IPS-18a (cell line): ENCODE data around the gene USP6.
"Not testable (repeated sequence)": the region's sequence is repeated elsewhere in the genome, so short reads cannot be mapped to it uniquely, and the experiment has no call there.

Source experiments
- H3K27ac ChIP-seq: one replicate; pipeline ENCODE4 v1.5.1; 2013; ENCODE audit warnings: low read length
- H3K27me3 ChIP-seq: one replicate; pipeline ENCODE4 v1.6.1; 2013; ENCODE audit warnings: mild to moderate bottlenecking, low read length; ENCODE audit not compliant: control insufficient read depth, insufficient read depth
- H3K36me3 ChIP-seq: one replicate; pipeline ENCODE4 v1.6.1; 2013; ENCODE audit warnings: low read depth, low read length; ENCODE audit not compliant: control insufficient read depth
- H3K4me1 ChIP-seq: one replicate; pipeline ENCODE4 v1.6.1; 2013; ENCODE audit warnings: low read depth, low read length; ENCODE audit not compliant: control insufficient read depth
- H3K4me3 ChIP-seq: one replicate; pipeline ENCODE4 v1.5.1; 2013; ENCODE audit warnings: low read length
- H3K9ac ChIP-seq: one replicate; pipeline ENCODE4 v1.6.1; 2013; ENCODE audit warnings: mild to moderate bottlenecking, low read length, moderate library complexity
- H3K9me3 ChIP-seq: one replicate; pipeline ENCODE4 v1.6.1; 2013; ENCODE audit warnings: low read depth, low read length; ENCODE audit not compliant: control insufficient read depth

The USP6 gene

GRCh38 chr17:5131146-5131715 is 15.4 kb downstream of the USP6 start:
- Histone ChIP-seq H3K27me3 (no peaks in the 10 kb centered on the region), H3K4me3 (no peak overlapping the region), H3K27ac (no peak overlapping the region), H3K9ac (no peak overlapping the region), H3K9me3 (no peaks in the 10 kb centered on the region), H3K4me1 (no peaks in the 10 kb centered on the region), H3K36me3 (no peaks in the 10 kb centered on the region)

- H3K27ac ChIP-seq, H3K9me3 ChIP-seq, H3K4me3 ChIP-seq, H3K36me3 ChIP-seq, H3K27me3 ChIP-seq, H3K9ac ChIP-seq, H3K4me1 ChIP-seq: not testable (repeated sequence)
Observed at GRCh38 chr17:5131799-5132502, 16.1 kb downstream of the USP6 start.

GRCh38 chr17:5132503-5133225 is 16.8 kb downstream of the USP6 start:
- not testable (repeated sequence) for H3K4me1 ChIP-seq, H3K27ac ChIP-seq, H3K36me3 ChIP-seq, H3K4me3 ChIP-seq, H3K9ac ChIP-seq, H3K27me3 ChIP-seq, H3K9me3 ChIP-seq

GRCh38 chr17:5133311-5133710 is 17.5 kb downstream of the USP6 start:
- Histone ChIP-seq H3K36me3 (no peaks in the 10 kb centered on the region), H3K27me3 (no peaks in the 10 kb centered on the region), H3K9ac (no peak overlapping the region), H3K9me3 (no peaks in the 10 kb centered on the region), H3K4me1 (no peaks in the 10 kb centered on the region), H3K27ac (no peak overlapping the region), H3K4me3 (no peak overlapping the region)

GRCh38 chr17:5133961-5134360 is 18.1 kb downstream of the USP6 start:
- not testable (repeated sequence) for H3K27ac ChIP-seq, H3K9ac ChIP-seq, H3K4me1 ChIP-seq, H3K4me3 ChIP-seq, H3K36me3 ChIP-seq, H3K27me3 ChIP-seq, H3K9me3 ChIP-seq

- not testable (repeated sequence) for H3K27ac ChIP-seq, H3K4me1 ChIP-seq, H3K36me3 ChIP-seq, H3K9ac ChIP-seq, H3K9me3 ChIP-seq, H3K27me3 ChIP-seq, H3K4me3 ChIP-seq
Observed at GRCh38 chr17:5134571-5134970, 18.7 kb downstream of the USP6 start.

- not testable (repeated sequence) for H3K9me3 ChIP-seq
Observed at GRCh38 chr17:5135131-5135712, 19.4 kb downstream of the USP6 start.

GRCh38 chr17:5135726-5136579 is 20.1 kb downstream of the USP6 start:
- Histone ChIP-seq H3K27ac (no peak overlapping the region), H3K4me3 (no peak overlapping the region), H3K27me3 (no peaks in the 10 kb centered on the region)

More at GRCh38 chr17:5135131-5135712, 19.4 kb downstream of the USP6 start:
- not testable (repeated sequence) for H3K36me3 ChIP-seq, H3K27ac ChIP-seq, H3K9ac ChIP-seq, H3K27me3 ChIP-seq, H3K4me1 ChIP-seq, H3K4me3 ChIP-seq

GRCh38 chr17:5136580-5137412 is 21.0 kb downstream of the USP6 start:
- not testable (repeated sequence) for H3K9ac ChIP-seq, H3K4me1 ChIP-seq, H3K27ac ChIP-seq, H3K4me3 ChIP-seq, H3K9me3 ChIP-seq, H3K27me3 ChIP-seq, H3K36me3 ChIP-seq

More at GRCh38 chr17:5135726-5136579, 20.1 kb downstream of the USP6 start:
- H3K9me3 ChIP-seq = no peaks in the 10 kb centered on the region
- H3K9ac ChIP-seq = no peak overlapping the region
- no peaks in the 10 kb centered on the region for H3K36me3 ChIP-seq
- no peaks in the 10 kb centered on the region for H3K4me1 ChIP-seq

- not testable (repeated sequence) for H3K9me3 ChIP-seq, H3K9ac ChIP-seq, H3K36me3 ChIP-seq, H3K4me1 ChIP-seq, H3K4me3 ChIP-seq, H3K27me3 ChIP-seq, H3K27ac ChIP-seq
Observed at GRCh38 chr17:5137511-5138197, 21.8 kb downstream of the USP6 start.
